H1 (cell line): Measurements from ENCODE around the gene FOXA2. TPM values are rescaled to one million over a fixed set of nuclear protein-coding genes. Genes with fewer than 3 reads are reported as not detected.
A peak's percentile ranks its signal among the peaks of the same experiment; 100 is the strongest.

Source experiments
- CTCF ChIA-PET: fragments of 300-600 bp; sonication (Branson Sonifier 250); formaldehyde crosslinking; loops from one replicate; lab custom pipeline; 2021; ENCODE audit not compliant: partially characterized antibody; lab: Charles Lee
- POLR2A ChIA-PET: fragments of 300-600 bp; sonication (Branson Sonifier 250); formaldehyde crosslinking; loops from one replicate; lab custom pipeline; 2021; ENCODE audit warnings: inconsistent platforms; ENCODE audit not compliant: partially characterized antibody; lab: Charles Lee
- DNase-seq, 2 experiments: peaks; one replicate each; pipeline versions ENCODE4 v3.0.0 to v3.0.0-alpha.2; 2010 to 2022; ENCODE audit warnings: low spot score in 2 of 2, low read depth in 1 of 2, mixed read lengths in 1 of 2
- FAIRE-seq: peaks from 2 replicates; lab custom pipeline; 2011; peaks lifted over from hg19 to GRCh38; lab: Jason Lieb, UNC
- H2AFZ ChIP-seq: 2 replicates; pipeline ENCODE4 v1.8.1; 2012; ENCODE audit warnings: low read length, inconsistent platforms
- H2AK5ac ChIP-seq: 2 replicates; pipeline ENCODE4 v1.6.1; 2013; ENCODE audit warnings: low read depth, low read length
- H2BK120ac ChIP-seq: replicated peaks from 2 replicates; pipeline ENCODE3; 2013; ENCODE audit warnings: low read depth, low read length, inconsistent platforms
- H2BK12ac ChIP-seq: 2 replicates; pipeline ENCODE4 v1.6.1; 2013; ENCODE audit warnings: low read depth, low read length
- H2BK15ac ChIP-seq: 2 replicates; pipeline ENCODE4 v1.6.1; 2013; ENCODE audit warnings: low read length
- H2BK20ac ChIP-seq: 2 replicates; pipeline ENCODE4 v1.6.1; 2013; ENCODE audit warnings: low read length
- H2BK5ac ChIP-seq: 2 replicates; pipeline ENCODE4 v1.6.1; 2013; ENCODE audit warnings: low read depth, low read length
- H3K14ac ChIP-seq: 2 replicates; pipeline ENCODE4 v1.6.1; 2013; ENCODE audit warnings: inconsistent platforms; ENCODE audit not compliant: insufficient read length
- H3K18ac ChIP-seq: 2 replicates; pipeline ENCODE4 v1.6.1; 2013; ENCODE audit warnings: low read length; ENCODE audit errors: extremely low read depth
- H3K23ac ChIP-seq: 2 replicates; pipeline ENCODE4 v1.6.1; 2013; ENCODE audit warnings: inconsistent platforms; ENCODE audit not compliant: insufficient read length
- H3K23me2 ChIP-seq: 2 replicates; pipeline ENCODE4 v1.6.1; 2013; ENCODE audit warnings: low read depth, low read length
- H3K27ac ChIP-seq: 2 replicates; pipeline ENCODE4 v1.6.1; 2011; ENCODE audit warnings: low read depth, low read length, inconsistent platforms
- H3K27me3 ChIP-seq, 4 experiments: replicated peaks in 1 of 4; 1 replicate in 1 of 4; 2 replicates in 3 of 4; pipeline versions ENCODE4 v1.6.1 to v1.8.1; 2011 to 2013; ENCODE audit warnings: low read length in 3 of 4, mild to moderate bottlenecking in 3 of 4, inconsistent platforms in 2 of 4, mixed read lengths in 2 of 4, moderate library complexity in 1 of 4; ENCODE audit not compliant: control insufficient read depth in 3 of 4, insufficient read depth in 3 of 4; ENCODE audit errors: extremely low read depth in 1 of 4
- H3K36me3 ChIP-seq, 4 experiments: 2 replicates each; pipeline versions ENCODE4 v1.6.1 to v1.8.1; 2011 to 2013; ENCODE audit warnings: mild to moderate bottlenecking in 4 of 4, low read length in 3 of 4, moderate library complexity in 2 of 4, control low read depth in 1 of 4, inconsistent platforms in 1 of 4; ENCODE audit not compliant: insufficient read depth in 4 of 4, control insufficient read depth in 2 of 4
- H3K4ac ChIP-seq: replicated peaks from 2 replicates; pipeline ENCODE3; 2013; ENCODE audit warnings: low read length, low read depth, mixed read lengths, inconsistent platforms; ENCODE audit not compliant: insufficient read length
- H3K4me1 ChIP-seq, 4 experiments: replicated peaks in 1 of 4; 1 replicate in 1 of 4; 2 replicates in 3 of 4; pipeline versions ENCODE4 v1.6.1 to v1.8.1; 2011 to 2013; ENCODE audit warnings: low read length in 3 of 4, inconsistent platforms in 2 of 4, mixed read lengths in 1 of 4; ENCODE audit not compliant: insufficient read depth in 4 of 4, control insufficient read depth in 3 of 4
- H3K4me2 ChIP-seq, 2 experiments: 2 replicates each; pipeline versions ENCODE4 v1.6.1 to v1.8.1; 2011 to 2013; ENCODE audit warnings: low read depth in 2 of 2, low read length in 2 of 2, control low read depth in 1 of 2, inconsistent platforms in 1 of 2, mild to moderate bottlenecking in 1 of 2; ENCODE audit not compliant: insufficient read depth in 1 of 2
- H3K4me3 ChIP-seq, 4 experiments: fragments of 200-600, 300-600 bp in 1 of 4; sonication (generic), shearing (Covaris generic), sonication (Bioruptor Twin) in 1 of 4; 2 replicates each; pipeline versions ENCODE4 v1.5.1 to v1.8.1; 2011 to 2016; ENCODE audit warnings: low read length in 4 of 4, low read depth in 3 of 4, control low read depth in 2 of 4, inconsistent platforms in 2 of 4, mild to moderate bottlenecking in 2 of 4, mixed read lengths in 1 of 4, moderate library complexity in 1 of 4; ENCODE audit not compliant: insufficient read depth in 2 of 4; ENCODE audit errors: extremely low read depth in 1 of 4
- H3K56ac ChIP-seq: replicated peaks from 2 replicates; pipeline ENCODE3; 2013; ENCODE audit warnings: low read depth, mild to moderate bottlenecking, mixed read lengths, low read length, inconsistent platforms; ENCODE audit not compliant: insufficient read length
- H3K79me1 ChIP-seq: 2 replicates; pipeline ENCODE4 v1.6.1; 2013; ENCODE audit warnings: low read depth, low read length, control low read depth
- H3K79me2 ChIP-seq, 2 experiments: 2 replicates each; pipeline versions ENCODE4 v1.6.1 to v1.8.1; 2012 to 2013; ENCODE audit warnings: low read length in 2 of 2, mild to moderate bottlenecking in 2 of 2, inconsistent platforms in 1 of 2; ENCODE audit not compliant: insufficient read depth in 2 of 2, control insufficient read depth in 1 of 2
- H3K9ac ChIP-seq, 4 experiments: replicated peaks in 1 of 4; 1 replicate in 1 of 4; 2 replicates in 3 of 4; pipeline versions ENCODE4 v1.6.1 to v1.8.1; 2011 to 2013; ENCODE audit warnings: low read depth in 3 of 4, low read length in 3 of 4, control low read depth in 2 of 4, mild to moderate bottlenecking in 2 of 4, moderate library complexity in 2 of 4, inconsistent platforms in 1 of 4; ENCODE audit errors: extremely low read depth in 1 of 4
- H3K9me3 ChIP-seq, 2 experiments: 2 replicates each; pipeline versions ENCODE4 v1.6.1 to v1.8.1; 2012 to 2013; ENCODE audit warnings: mild to moderate bottlenecking in 2 of 2, moderate library complexity in 2 of 2, control low read depth in 1 of 2, inconsistent platforms in 1 of 2, low read depth in 1 of 2, low read length in 1 of 2, mixed read lengths in 1 of 2; ENCODE audit not compliant: insufficient read depth in 2 of 2
- H4K20me1 ChIP-seq, 2 experiments: replicated peaks in 1 of 2; 2 replicates each; pipeline versions ENCODE3 to v1.8.1; 2011 to 2013; ENCODE audit warnings: inconsistent platforms in 2 of 2, low read length in 2 of 2, mild to moderate bottlenecking in 1 of 2; ENCODE audit not compliant: insufficient read depth in 2 of 2, control insufficient read depth in 1 of 2
- H4K5ac ChIP-seq: 2 replicates; pipeline ENCODE4 v1.6.1; 2013; ENCODE audit warnings: low read length, low read depth, mixed read lengths, inconsistent platforms; ENCODE audit not compliant: insufficient read length
- H4K8ac ChIP-seq: 2 replicates; pipeline ENCODE4 v1.8.0; 2013; ENCODE audit warnings: mild to moderate bottlenecking, moderate library complexity, low read length, inconsistent platforms; ENCODE audit not compliant: insufficient read depth; ENCODE audit errors: extremely low read depth
- H4K91ac ChIP-seq: replicated peaks from 2 replicates; pipeline ENCODE3; 2013; ENCODE audit warnings: low read length, mixed read lengths, inconsistent platforms; ENCODE audit not compliant: insufficient read length
- ATF2 ChIP-seq: IDR thresholded peaks from 2 replicates; pipeline ENCODE4 v1.6.1; 2012; ENCODE audit warnings: low read length, inconsistent platforms
- CBX8 ChIP-seq: fragments of 300-800, 300-1000 bp; sonication (generic); IDR thresholded peaks from 2 replicates; pipeline ENCODE4 v1.7.1; 2016; ENCODE audit warnings: low read depth, low read length, borderline replicate concordance
- KDM1A ChIP-seq: fragments of 200-600, 300-600 bp; sonication (generic); IDR thresholded peaks from 2 replicates; pipeline ENCODE4 v1.7.1; 2016; ENCODE audit warnings: mild to moderate bottlenecking, low read length, borderline replicate concordance
- KDM5A ChIP-seq: fragments of 200-600 bp; IDR thresholded peaks from 2 replicates; pipeline ENCODE4 v1.7.1; 2012; ENCODE audit warnings: mild to moderate bottlenecking, low read length, inconsistent platforms, mixed read lengths
- RNF2 ChIP-seq: fragments of 200-900, 300-1000 bp; sonication (generic); IDR thresholded peaks from 2 replicates; pipeline ENCODE4 v1.7.1; 2016; ENCODE audit warnings: borderline replicate concordance, low read depth, mild to moderate bottlenecking, antibody characterized with exemption, low read length; ENCODE audit not compliant: poor library complexity, severe bottlenecking; ENCODE audit errors: missing control alignments
- SP1 ChIP-seq: IDR thresholded peaks from 2 replicates; pipeline ENCODE4 v1.6.1; 2011; ENCODE audit warnings: low read depth, low read length
- SUZ12 ChIP-seq: fragments of 200-600 bp; sonication (generic); IDR thresholded peaks from 2 replicates; pipeline ENCODE4 v1.6.1; 2012; ENCODE audit warnings: mild to moderate bottlenecking, inconsistent platforms, low read length, moderate library complexity, mixed read lengths
- TBP ChIP-seq: IDR thresholded peaks from 2 replicates; pipeline ENCODE4 v1.6.1; 2011; ENCODE audit warnings: low read depth, low read length, improper control_type of control experiment
- WGBS, 2 experiments: shearing (Covaris generic) in 1 of 2; methylation state at CpG; one replicate each; pipeline versions ENCODE4 v1.1.6 to v1.1.7; 2013 to 2015; ENCODE audit warnings: low lambda C conversion rate in 2 of 2, mixed read lengths in 2 of 2, inconsistent platforms in 1 of 2, low coverage in 1 of 2, missing lambda C conversion rate in 1 of 2; ENCODE audit not compliant: insufficient replicate concordance in 2 of 2, insufficient coverage in 1 of 2, insufficient read length in 1 of 2; ENCODE audit errors: extremely low coverage in 1 of 2, missing lambda C conversion rate in 1 of 2; 5-methylcytosine and 5-hydroxymethylcytosine counted together
- polyA plus RNA-seq, 7 experiments: library from polyadenylated mRNA; depleted of rRNA in 3 of 7; stranded (reverse) in 5 of 7; unstranded in 2 of 7; fragments of >200 nt in 5 of 7; fragments of 200-250 nt in 2 of 7; gene quantifications; 1 replicate in 5 of 7; 2 replicates in 1 of 7; 4 replicates in 1 of 7; pipeline versions ENCODE4 v1.2.1 to v1.2.3, GENCODE V29; 2011 to 2013; ENCODE audit warnings: missing spikeins in 2 of 7, mixed read lengths in 2 of 7
- total RNA-seq: library from RNA; stranded (reverse); fragmentation: NEBNext Ultra II Directional; extraction: Animal tissue kit (Norgen Biotek cat#: 25700); gene quantifications from 2 replicates; pipeline ENCODE4 v1.2.1, GENCODE V29; 2021

FOXA2 gene
- total and polyA plus RNA-seq, 2 of the 8 experiments (the other 6 are each of a cell fraction or from before 2014, with no cell fraction given): not detected

- Histone ChIP-seq H3K18ac (peak overlapping the region; percentile 33; the same call in 1 of the 2 replicates), H4K91ac (no peak overlapping the region), H4K20me1 (peaks cover 16 to 20% of the 10 kb centered on the region in 2 experiments), H3K4me3 (peak overlapping the region in 2 of 4 experiments; percentile 20 to 48; a peak in 3 of 8 replicates), H4K8ac (no peak overlapping the region), H2BK5ac (no peak overlapping the region), H3K14ac (no peak overlapping the region), H3K36me3 (no peaks in the 10 kb centered on the region), H2BK120ac (no peak overlapping the region), H3K9me3 (no peaks in the 10 kb centered on the region), H2BK12ac (no peak overlapping the region), H3K27ac (no peak overlapping the region), H2AFZ (no peak overlapping the region), H2AK5ac (no peak overlapping the region), H3K23me2 (peaks cover 8% of the 10 kb centered on the region; the same call in 1 of the 2 replicates), H3K79me2 (no peaks in the 10 kb centered on the region), H3K56ac (no peak overlapping the region), H2BK15ac (no peak overlapping the region), H3K4ac (no peak overlapping the region), H3K27me3 (peaks cover 84 to 100% (median 95%) of the 10 kb centered on the region in 4 experiments), H3K9ac (no peak overlapping the region), H3K4me1 (peaks cover 10 to 47% (median 19%) of the 10 kb centered on the region in 4 experiments), H3K4me2 (peak overlapping the region; percentile 66 to 67), H3K23ac (no peak overlapping the region), H4K5ac (no peak overlapping the region), H3K79me1 (no peaks in the 10 kb centered on the region), H2BK20ac (no peak overlapping the region)
- CTCF ChIA-PET: interaction anchor here (0.6 to 2.6 kb wide), 4 partner anchors 10 to 232 kb away, joined by 3 to 17 read pairs (median 4); no protein-coding TSS in a partner anchor
- POLR2A ChIA-PET: interaction anchor here (1.1 to 1.3 kb wide), 3 partner anchors 11 to 18 kb away, joined by 3 to 5 read pairs (median 5); no protein-coding TSS in a partner anchor
- 1% methylated on average over 44 of the region's 57 CpGs; no CpG with 5 or more reads in 1 of the 2 experiments for WGBS, 2 experiments
- peak in 1 of 2 experiments; percentile 66 for DNase-seq
- FAIRE-seq: no peak
- no peak for TF ChIP-seq ATF2
- TF ChIP-seq SP1: 0 out of 2 replicates have a peak, but pooled peaks have one; percentile 6
- TF ChIP-seq TBP: no peak; the same call in 1 of the 2 replicates
- no peak for TF ChIP-seq KDM1A
- TF ChIP-seq RNF2: peak; percentile 56
- TF ChIP-seq KDM5A: no peak
- TF ChIP-seq CBX8: no peak
- TF ChIP-seq SUZ12: peak; percentile 94
These were observed 16.2 kb downstream of the FOXA2 start for GRCh38 chr20:22567944-22568871.
